ENCODE results near the gene LMNA.
"Not testable (repeated sequence)": the region's sequence is repeated elsewhere in the genome, so short reads cannot be mapped to it uniquely, and the experiment has no call there.

Gene LMNA

DNA sequence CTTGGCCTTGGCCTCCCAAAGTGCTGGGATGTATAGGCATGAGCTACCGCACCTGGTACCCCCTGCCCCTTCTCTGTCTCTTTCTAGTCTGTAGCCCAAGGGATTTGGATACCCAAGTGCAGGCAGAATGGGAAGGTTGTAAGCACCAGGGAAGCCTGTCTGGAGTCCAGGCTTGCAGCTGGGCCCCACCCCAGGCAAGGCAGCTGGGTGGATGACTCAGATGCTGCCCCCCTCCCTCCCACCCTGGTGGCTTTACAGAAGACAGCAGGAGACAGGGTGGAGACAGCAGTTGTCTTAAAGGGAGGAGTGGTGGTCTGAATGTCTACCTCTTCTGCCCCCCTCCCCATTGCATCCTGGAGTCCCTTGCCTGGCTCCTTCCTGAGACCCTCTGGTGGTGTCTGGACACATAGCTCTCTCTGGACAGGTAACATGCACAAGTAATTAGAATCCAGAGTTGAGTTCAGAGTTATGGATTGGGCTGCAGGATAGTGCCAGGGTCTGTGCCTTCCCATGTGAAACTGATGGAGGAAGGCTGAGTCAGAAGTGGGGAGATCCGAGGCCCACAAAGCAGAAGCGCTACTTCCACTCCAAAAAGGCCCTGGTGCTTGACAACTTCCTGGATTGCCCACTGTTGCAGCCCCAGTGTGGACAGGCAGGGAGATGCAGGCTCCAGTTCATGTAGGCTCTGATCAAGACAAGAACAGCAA lies 5.1 kb downstream of the LMNA start:
- Histone ChIP-seq H3K36me3 (ENCODE audit: control insufficient read depth in 1 of 2, insufficient read depth in 2 of 2, low read length in 2 of 2) (peaks cover 0 to 12% of the 10 kb centered on the region in 2 experiments), H3K14ac (ENCODE audit: low read length) (no peak overlapping the region), H3K4me2 (ENCODE audit: low read length) (peak overlapping the region; percentile 33), H3K27me3 (ENCODE audit: insufficient read depth, low read length) (no peaks in the 10 kb centered on the region), H3K18ac (ENCODE audit: low read length) (peak overlapping the region; percentile 58), H3K4ac (ENCODE audit: low read depth, low read length) (peak overlapping the region; percentile 62), H3K4me1 (ENCODE audit: control insufficient read depth in 1 of 2, insufficient read depth in 2 of 2, low read length in 2 of 2) (peaks cover 52 to 58% of the 10 kb centered on the region in 2 experiments), H2AFZ (ENCODE audit: insufficient read depth, low read length, poor library complexity) (no peak overlapping the region), H4K8ac (ENCODE audit: low read depth, low read length) (peak overlapping the region; percentile 21), H4K12ac (ENCODE audit: low read depth, low read length) (no peak overlapping the region), H4K91ac (ENCODE audit: low read depth, low read length) (peak overlapping the region; percentile 22), H3K4me3 (ENCODE audit: low read depth, low read length) (no peak overlapping the region), H3K79me1 (ENCODE audit: low read length) (peaks cover 61% of the 10 kb centered on the region), H2BK5ac (ENCODE audit: low read depth, low read length, poor library complexity) (peak overlapping the region; percentile 73), H3K79me2 (ENCODE audit: control insufficient read depth, insufficient read depth, low read length, poor library complexity) (peaks cover 51% of the 10 kb centered on the region), H2BK120ac (ENCODE audit: insufficient read depth, low read length, poor library complexity) (peak overlapping the region; percentile 3), H3K23ac (ENCODE audit: low read length) (no peak overlapping the region), H3K9ac (ENCODE audit: low read length) (no peak overlapping the region), H2BK12ac (ENCODE audit: low read length) (peak overlapping the region; percentile 53), H2AK5ac (ENCODE audit: low read length) (no peak overlapping the region), H3K27ac (ENCODE audit: low read depth, low read length) (peak overlapping the region; percentile 82), H3K9me3 (ENCODE audit: insufficient read depth, low read depth, low read length) (no peaks in the 10 kb centered on the region)
- peak; percentile 41 to 49 for DNase-seq
- WGBS (ENCODE audit: extremely low coverage, insufficient coverage, insufficient read length) = no CpG with 5 or more reads among the region's 3 CpGs

DNA sequence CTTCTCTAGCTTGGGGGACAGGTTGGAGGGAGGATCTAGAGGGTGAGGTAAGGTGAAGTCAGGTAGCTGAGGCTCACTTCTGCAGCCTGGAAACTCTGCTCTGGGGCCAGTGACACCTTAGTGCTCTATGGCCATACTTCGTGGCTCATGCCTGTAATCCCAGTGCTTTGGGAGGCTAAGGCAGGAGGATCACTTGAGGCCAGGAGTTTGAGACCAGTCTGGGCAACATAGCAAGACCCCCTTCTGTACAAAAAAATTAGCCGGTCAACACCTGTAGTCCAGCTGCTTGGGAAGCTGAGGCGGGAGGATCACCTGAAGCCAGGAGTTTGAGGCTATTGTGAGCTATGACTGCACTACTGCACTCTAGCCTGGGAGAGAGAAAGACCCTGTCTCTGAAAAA lies 5.8 kb downstream of the LMNA start:
- Histone ChIP-seq H3K18ac (ENCODE audit: low read length) (peak overlapping the region; percentile 58), H2BK5ac (ENCODE audit: low read depth, low read length, poor library complexity) (peak overlapping the region; percentile 52), H2AK5ac (ENCODE audit: low read length) (no peak overlapping the region), H4K8ac (ENCODE audit: low read depth, low read length) (peak overlapping the region; percentile 21), H3K79me1 (ENCODE audit: low read length) (peaks cover 60% of the 10 kb centered on the region), H3K9me3 (ENCODE audit: insufficient read depth, low read depth, low read length) (no peaks in the 10 kb centered on the region), H3K4me3 (ENCODE audit: low read depth, low read length) (no peak overlapping the region), H3K4me1 (ENCODE audit: control insufficient read depth in 1 of 2, insufficient read depth in 2 of 2, low read length in 2 of 2) (peaks cover 58 to 64% of the 10 kb centered on the region in 2 experiments), H3K4ac (ENCODE audit: low read depth, low read length) (peak overlapping the region; percentile 60), H2AFZ (ENCODE audit: insufficient read depth, low read length, poor library complexity) (no peak overlapping the region), H3K9ac (ENCODE audit: low read length) (no peak overlapping the region), H4K12ac (ENCODE audit: low read depth, low read length) (no peak overlapping the region), H3K4me2 (ENCODE audit: low read length) (no peak overlapping the region), H2BK120ac (ENCODE audit: insufficient read depth, low read length, poor library complexity) (peak overlapping the region; percentile 3), H3K23ac (ENCODE audit: low read length) (no peak overlapping the region), H3K27ac (ENCODE audit: low read depth, low read length) (peak overlapping the region; percentile 82), H3K36me3 (ENCODE audit: control insufficient read depth in 1 of 2, insufficient read depth in 2 of 2, low read length in 2 of 2) (peaks cover 3 to 13% of the 10 kb centered on the region in 2 experiments), H3K27me3 (ENCODE audit: insufficient read depth, low read length) (no peaks in the 10 kb centered on the region), H2BK12ac (ENCODE audit: low read length) (peak overlapping the region; percentile 19), H4K91ac (ENCODE audit: low read depth, low read length) (peak overlapping the region; percentile 40), H3K79me2 (ENCODE audit: control insufficient read depth, insufficient read depth, low read length, poor library complexity) (peaks cover 51% of the 10 kb centered on the region), H3K14ac (ENCODE audit: low read length) (no peak overlapping the region)
- DNase-seq = no peak
- WGBS (ENCODE audit: extremely low coverage, insufficient coverage, insufficient read length) = no CpG with 5 or more reads among the region's 3 CpGs

DNA sequence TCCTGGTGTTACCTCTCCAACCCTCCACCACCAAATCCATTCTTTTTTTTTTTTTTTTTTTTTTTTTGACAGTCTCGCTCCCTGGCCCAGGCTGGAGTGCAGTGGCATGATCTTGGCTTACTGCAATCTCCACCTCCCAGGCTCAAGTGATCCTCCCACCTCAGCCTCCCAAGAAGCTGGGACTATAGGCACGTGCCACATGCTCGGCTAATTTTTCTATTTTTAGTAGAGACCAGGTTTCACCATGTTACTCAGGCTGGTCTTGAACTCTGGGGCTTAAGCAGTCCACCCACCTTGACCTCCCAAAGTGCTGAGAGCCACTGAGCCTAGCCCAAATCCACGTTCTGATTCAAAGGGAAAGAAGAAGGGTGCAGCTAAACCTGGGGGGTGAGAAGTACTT lies 6.5 kb downstream of the LMNA start:
- H3K4me3 ChIP-seq (ENCODE audit: low read depth, low read length); H3K23ac ChIP-seq (ENCODE audit: low read length); H2BK120ac ChIP-seq (ENCODE audit: insufficient read depth, low read length, poor library complexity); H3K27me3 ChIP-seq (ENCODE audit: insufficient read depth, low read length); H3K4me2 ChIP-seq (ENCODE audit: low read length); H3K9me3 ChIP-seq (ENCODE audit: insufficient read depth, low read depth, low read length); H3K9ac ChIP-seq (ENCODE audit: low read length); H4K12ac ChIP-seq (ENCODE audit: low read depth, low read length); H2AFZ ChIP-seq (ENCODE audit: insufficient read depth, low read length, poor library complexity); DNase-seq; H2AK5ac ChIP-seq (ENCODE audit: low read length); H2BK12ac ChIP-seq (ENCODE audit: low read length): not testable (repeated sequence)
- Histone ChIP-seq H3K27ac (ENCODE audit: low read depth, low read length) (peak overlapping the region; percentile 82), H3K4me1 (ENCODE audit: control insufficient read depth in 1 of 2, insufficient read depth in 2 of 2, low read length in 2 of 2) (peaks cover 60 to 69% of the 10 kb centered on the region in 2 experiments), H3K36me3 (ENCODE audit: control insufficient read depth in 1 of 2, insufficient read depth in 2 of 2, low read length in 2 of 2) (peaks cover 3 to 13% of the 10 kb centered on the region in 2 experiments), H3K18ac (ENCODE audit: low read length) (peak overlapping the region; percentile 90), H4K8ac (ENCODE audit: low read depth, low read length) (peak overlapping the region; percentile 36), H3K79me1 (ENCODE audit: low read length) (peaks cover 56% of the 10 kb centered on the region), H4K91ac (ENCODE audit: low read depth, low read length) (peak overlapping the region; percentile 33), H3K4ac (ENCODE audit: low read depth, low read length) (peak overlapping the region; percentile 91), H2BK5ac (ENCODE audit: low read depth, low read length, poor library complexity) (peak overlapping the region; percentile 61), H3K79me2 (ENCODE audit: control insufficient read depth, insufficient read depth, low read length, poor library complexity) (peaks cover 45% of the 10 kb centered on the region), H3K14ac (ENCODE audit: low read length) (peak overlapping the region; percentile 46)
- WGBS (ENCODE audit: extremely low coverage, insufficient coverage, insufficient read length) = no CpG with 5 or more reads among the region's 4 CpGs

DNA sequence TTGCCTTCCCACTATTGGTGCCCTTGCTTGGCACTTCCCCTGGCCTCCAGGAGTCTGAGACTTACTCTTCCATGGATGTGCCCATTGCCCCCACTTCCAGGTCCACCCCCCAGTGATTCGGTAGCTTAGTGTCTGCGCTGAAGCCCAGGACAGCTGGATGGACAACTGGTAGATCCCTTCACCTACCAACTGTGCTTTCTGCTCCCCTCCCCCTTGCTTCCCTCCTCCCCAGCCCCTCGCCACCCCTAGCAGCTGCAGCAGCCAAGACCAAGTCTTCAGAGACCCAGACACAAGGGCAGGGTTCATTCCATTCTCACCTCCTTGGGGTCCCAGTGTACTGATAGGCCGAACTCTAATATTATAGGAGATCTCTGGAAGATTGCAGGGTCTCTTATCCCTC lies 6.9 kb downstream of the LMNA start:
- Histone ChIP-seq H3K14ac (ENCODE audit: low read length) (peak overlapping the region; percentile 46), H3K27ac (ENCODE audit: low read depth, low read length) (peak overlapping the region; percentile 82), H3K23ac (ENCODE audit: low read length) (no peak overlapping the region), H4K12ac (ENCODE audit: low read depth, low read length) (no peak overlapping the region), H2BK120ac (ENCODE audit: insufficient read depth, low read length, poor library complexity) (no peak overlapping the region), H3K9ac (ENCODE audit: low read length) (no peak overlapping the region), H2BK5ac (ENCODE audit: low read depth, low read length, poor library complexity) (peak overlapping the region; percentile 61), H3K79me2 (ENCODE audit: control insufficient read depth, insufficient read depth, low read length, poor library complexity) (peaks cover 46% of the 10 kb centered on the region), H3K18ac (ENCODE audit: low read length) (peak overlapping the region; percentile 90), H3K4me2 (ENCODE audit: low read length) (no peak overlapping the region), H3K27me3 (ENCODE audit: insufficient read depth, low read length) (no peaks in the 10 kb centered on the region), H4K8ac (ENCODE audit: low read depth, low read length) (peak overlapping the region; percentile 36), H4K91ac (ENCODE audit: low read depth, low read length) (peak overlapping the region; percentile 33), H3K79me1 (ENCODE audit: low read length) (peaks cover 60% of the 10 kb centered on the region), H3K9me3 (ENCODE audit: insufficient read depth, low read depth, low read length) (no peaks in the 10 kb centered on the region), H2AK5ac (ENCODE audit: low read length) (peak overlapping the region; percentile 23), H3K4me1 (ENCODE audit: control insufficient read depth in 1 of 2, insufficient read depth in 2 of 2, low read length in 2 of 2) (peaks cover 65 to 74% of the 10 kb centered on the region in 2 experiments), H3K36me3 (ENCODE audit: control insufficient read depth in 1 of 2, insufficient read depth in 2 of 2, low read length in 2 of 2) (peaks cover 3 to 13% of the 10 kb centered on the region in 2 experiments), H3K4ac (ENCODE audit: low read depth, low read length) (peak overlapping the region; percentile 91), H2BK12ac (ENCODE audit: low read length) (peak overlapping the region; percentile 72), H3K4me3 (ENCODE audit: low read depth, low read length) (no peak overlapping the region), H2AFZ (ENCODE audit: insufficient read depth, low read length, poor library complexity) (no peak overlapping the region)
- no CpG with 5 or more reads among the region's 4 CpGs for WGBS (ENCODE audit: extremely low coverage, insufficient coverage, insufficient read length)
- no peak for DNase-seq
